Mesenchymal stem cell (in vitro differentiated cells and primary cell): ENCODE results near the gene STX4.

Source experiments
- DNase-seq: peaks from one replicate; pipeline ENCODE4 v3.0.0-alpha.2; 2013
- H2AFZ ChIP-seq: one replicate; pipeline ENCODE4 v1.6.1; 2013; ENCODE audit warnings: low read depth, mild to moderate bottlenecking, control low read depth, inconsistent platforms, low read length, moderate library complexity
- H2AK5ac ChIP-seq: 2 replicates; pipeline ENCODE4 v1.6.1; 2013; ENCODE audit warnings: low read length, moderate library complexity, mild to moderate bottlenecking, inconsistent platforms; ENCODE audit not compliant: severe bottlenecking
- H2BK120ac ChIP-seq: one replicate; pipeline ENCODE4 v1.6.1; 2013; ENCODE audit warnings: low read depth, mild to moderate bottlenecking, inconsistent platforms, low read length, moderate library complexity
- H2BK12ac ChIP-seq, 2 experiments: one replicate each; pipeline ENCODE4 v1.6.1; 2013; ENCODE audit warnings: inconsistent platforms in 2 of 2, low read length in 2 of 2, mild to moderate bottlenecking in 2 of 2, moderate library complexity in 2 of 2, control low read depth in 1 of 2
- H2BK15ac ChIP-seq: one replicate; pipeline ENCODE4 v1.6.1; 2013; ENCODE audit warnings: mild to moderate bottlenecking, low read depth, inconsistent platforms; ENCODE audit not compliant: poor library complexity, severe bottlenecking
- H2BK5ac ChIP-seq: 2 replicates; pipeline ENCODE4 v1.6.1; 2013; ENCODE audit warnings: low read depth, mild to moderate bottlenecking, low read length, control low read depth, inconsistent platforms; ENCODE audit not compliant: poor library complexity, severe bottlenecking
- H3K14ac ChIP-seq, 2 experiments: one replicate each; pipeline ENCODE4 v1.6.1; 2013; ENCODE audit warnings: inconsistent platforms in 2 of 2, low read length in 2 of 2, control low read depth in 1 of 2, mild to moderate bottlenecking in 1 of 2, moderate library complexity in 1 of 2
- H3K18ac ChIP-seq, 2 experiments: one replicate each; pipeline ENCODE4 v1.6.1; 2013; ENCODE audit warnings: inconsistent platforms in 2 of 2, low read length in 2 of 2, control low read depth in 1 of 2, low read depth in 1 of 2, mild to moderate bottlenecking in 1 of 2
- H3K23ac ChIP-seq, 2 experiments: one replicate each; pipeline ENCODE4 v1.6.1; 2013; ENCODE audit warnings: inconsistent platforms in 2 of 2, low read length in 2 of 2, mild to moderate bottlenecking in 2 of 2, moderate library complexity in 2 of 2, control low read depth in 1 of 2
- H3K27ac ChIP-seq: 2 replicates; pipeline ENCODE4 v1.5.1; 2013; ENCODE audit warnings: mild to moderate bottlenecking, moderate library complexity, low read length, control low read depth, inconsistent platforms; ENCODE audit not compliant: poor library complexity, severe bottlenecking
- H3K27me3 ChIP-seq, 2 experiments: 2 replicates each; pipeline versions ENCODE4 v1.6.1 to v1.7.0; 2013; ENCODE audit warnings: low read length in 2 of 2, mild to moderate bottlenecking in 2 of 2, moderate library complexity in 2 of 2, control low read depth in 1 of 2, inconsistent platforms in 1 of 2; ENCODE audit not compliant: control insufficient read depth in 1 of 2, insufficient read depth in 1 of 2
- H3K36me3 ChIP-seq, 2 experiments: 2 replicates each; pipeline versions ENCODE4 v1.6.1 to v1.7.0; 2013; ENCODE audit warnings: low read length in 2 of 2, control low read depth in 1 of 2, inconsistent platforms in 1 of 2, low read depth in 1 of 2, mild to moderate bottlenecking in 1 of 2; ENCODE audit not compliant: insufficient read depth in 2 of 2, control insufficient read depth in 1 of 2
- H3K4ac ChIP-seq, 2 experiments: one replicate each; pipeline ENCODE4 v1.6.1; 2013; ENCODE audit warnings: inconsistent platforms in 2 of 2, low read length in 2 of 2, mild to moderate bottlenecking in 2 of 2, moderate library complexity in 2 of 2, control low read depth in 1 of 2, low read depth in 1 of 2
- H3K4me1 ChIP-seq: 2 replicates; pipeline ENCODE4 v1.6.1; 2013; ENCODE audit warnings: low read depth, low read length, control low read depth; ENCODE audit not compliant: control insufficient read depth, insufficient read depth
- H3K4me2 ChIP-seq: 2 replicates; pipeline ENCODE4 v1.6.1; 2013; ENCODE audit warnings: low read length, mild to moderate bottlenecking, inconsistent platforms; ENCODE audit not compliant: poor library complexity, severe bottlenecking
- H3K4me3 ChIP-seq, 2 experiments: 2 replicates each; pipeline versions ENCODE4 v1.5.1 to v1.7.0; 2013; ENCODE audit warnings: low read length in 2 of 2, mild to moderate bottlenecking in 2 of 2, control low read depth in 1 of 2, low read depth in 1 of 2; ENCODE audit not compliant: insufficient read depth in 1 of 2
- H3K79me1 ChIP-seq: replicated peaks from 2 replicates; pipeline ENCODE4 v1.6.1; 2013; ENCODE audit warnings: mild to moderate bottlenecking, control low read depth, low read length, inconsistent platforms; ENCODE audit not compliant: poor library complexity, severe bottlenecking
- H3K9ac ChIP-seq: 2 replicates; pipeline ENCODE4 v1.7.0; 2013; ENCODE audit warnings: mild to moderate bottlenecking, low read length, moderate library complexity
- H3K9me3 ChIP-seq: 2 replicates; pipeline ENCODE4 v1.7.0; 2013; ENCODE audit warnings: mild to moderate bottlenecking, low read length; ENCODE audit not compliant: control insufficient read depth
- H4K8ac ChIP-seq: one replicate; pipeline ENCODE4 v1.6.1; 2013; ENCODE audit warnings: inconsistent platforms, mild to moderate bottlenecking, low read length, moderate library complexity
- H4K91ac ChIP-seq: one replicate; pipeline ENCODE4 v1.6.1; 2013; ENCODE audit warnings: mild to moderate bottlenecking, low read length, inconsistent platforms
- WGBS: methylation state at CpG from one replicate; pipeline ENCODE4 v1.1.7; 2013; ENCODE audit warnings: mixed read lengths; 5-methylcytosine and 5-hydroxymethylcytosine counted together

Gene STX4

DNA sequence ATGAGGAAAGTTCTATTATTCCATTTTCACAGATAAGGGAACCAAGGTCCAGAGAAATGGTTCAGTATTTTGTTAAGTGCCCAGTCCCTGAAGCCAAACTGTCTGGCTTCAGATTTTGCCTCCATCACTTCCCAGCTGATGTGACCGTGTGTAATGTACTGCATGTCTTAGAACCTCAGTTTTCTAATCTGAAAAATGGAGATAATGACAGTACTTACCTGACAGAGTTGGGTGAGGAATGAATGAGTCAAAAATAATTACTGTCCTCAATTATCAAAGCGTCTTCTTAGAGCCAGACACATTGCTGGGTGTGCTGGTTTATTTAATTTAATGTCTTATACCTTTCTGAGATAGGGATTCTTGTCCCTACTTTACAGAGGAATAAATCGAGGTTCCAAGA, 34.0 kb downstream of the STX4 start:
- H2BK12ac ChIP-seq: no peak overlapping the region
- H3K23ac ChIP-seq: no peak overlapping the region

DNA sequence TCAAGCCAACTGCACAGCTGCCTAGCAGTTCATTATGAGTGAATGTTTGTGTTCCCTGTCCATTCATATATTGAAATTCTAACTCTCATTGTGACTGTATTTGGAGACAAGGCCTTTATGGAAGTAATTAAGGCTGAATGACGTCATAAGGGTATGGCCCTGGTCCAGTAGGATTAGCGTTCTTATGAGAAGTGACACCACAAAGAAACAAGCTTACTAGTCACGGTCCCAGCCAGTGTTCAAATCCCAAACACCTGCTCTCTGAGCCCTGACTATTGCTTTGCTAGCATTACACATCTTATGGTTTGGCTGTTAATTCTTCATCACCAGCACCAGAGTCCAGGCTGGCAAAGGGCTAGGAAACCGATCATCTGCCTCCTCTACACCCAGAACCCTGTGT, 38.5 kb downstream of the STX4 start:
- Histone ChIP-seq H2BK15ac (no peak overlapping the region), H3K4ac (peak overlapping the region in 1 of 2 experiments; percentile 0), H2AK5ac (peak overlapping the region; percentile 20), H3K4me2 (peak overlapping the region; percentile 81), H3K36me3 (peaks cover 10 to 11% of the 10 kb centered on the region in 2 experiments), H2AFZ (no peak overlapping the region), H2BK5ac (no peak overlapping the region), H3K9ac (peak overlapping the region; percentile 94), H3K27ac (peak overlapping the region; percentile 68), H4K8ac (no peak overlapping the region), H3K9me3 (no peaks in the 10 kb centered on the region), H3K4me3 (peak overlapping the region in 1 of 2 experiments; percentile 87), H3K79me1 (peaks cover 16% of the 10 kb centered on the region), H3K18ac (no peak overlapping the region), H3K27me3 (no peaks in the 10 kb centered on the region), H2BK120ac (no peak overlapping the region), H3K4me1 (peaks cover 13% of the 10 kb centered on the region), H3K23ac (peak overlapping the region in 1 of 2 experiments; percentile 64), H4K91ac (no peak overlapping the region), H2BK12ac (no peak overlapping the region), H3K14ac (no peak overlapping the region)
- 60% methylated on average over 4 of the region's 4 CpGs for WGBS
- DNase-seq: peak; percentile 58

More for the DNA sequence above, 34.0 kb downstream of the STX4 start:
- peaks cover 18% of the 10 kb centered on the region for H3K79me1 ChIP-seq
- no peak overlapping the region for H4K8ac ChIP-seq
- no peak overlapping the region for H2BK15ac ChIP-seq
- H3K27ac ChIP-seq: no peak overlapping the region
- H2BK120ac ChIP-seq: no peak overlapping the region
- no peak for DNase-seq
- no peak overlapping the region for H2AFZ ChIP-seq
- H2BK5ac ChIP-seq: no peak overlapping the region
- H3K9ac ChIP-seq: no peak overlapping the region
- H3K36me3 ChIP-seq: peaks cover 12 to 18% of the 10 kb centered on the region in 2 experiments
- H2AK5ac ChIP-seq: no peak overlapping the region
- H3K27me3 ChIP-seq: no peaks in the 10 kb centered on the region
- no peak overlapping the region for H3K4me2 ChIP-seq
- H3K9me3 ChIP-seq: no peaks in the 10 kb centered on the region
- no peak overlapping the region for H3K18ac ChIP-seq
- no peak overlapping the region for H4K91ac ChIP-seq
- H3K4ac ChIP-seq: no peak overlapping the region
- no peak overlapping the region for H3K14ac ChIP-seq
- WGBS: 98% methylated on average over 3 of the region's 3 CpGs
- peaks cover 30% of the 10 kb centered on the region for H3K4me1 ChIP-seq
- no peak overlapping the region for H3K4me3 ChIP-seq

DNA sequence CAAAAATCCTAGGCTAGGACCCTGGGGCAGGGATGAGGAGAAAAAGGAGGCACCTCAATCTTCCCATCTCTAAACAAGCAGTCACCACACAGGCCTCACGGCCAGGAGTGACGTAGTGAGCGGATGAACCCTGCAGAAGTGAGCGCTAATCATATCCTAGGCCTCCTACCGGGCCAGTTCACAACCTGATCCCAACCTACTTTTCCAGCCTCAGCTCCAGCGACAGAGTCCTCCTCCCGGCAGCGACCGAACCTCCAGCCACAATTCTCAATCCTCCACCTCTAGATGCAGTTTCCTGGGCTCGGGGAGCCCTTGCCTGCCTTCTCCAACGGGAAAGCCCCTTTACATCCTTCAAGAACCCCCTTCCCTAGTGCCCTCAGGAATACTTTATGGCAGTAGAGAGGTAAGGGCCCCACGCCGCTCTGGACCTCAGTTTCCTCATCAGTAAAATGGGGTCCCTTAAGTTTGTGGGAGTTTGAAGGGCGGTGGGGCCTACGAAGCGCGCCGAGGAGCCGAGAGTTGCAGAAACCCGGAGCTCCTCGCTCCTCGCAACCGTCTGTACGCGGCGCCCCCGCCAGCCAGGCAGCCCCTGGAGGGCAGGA, 39.3 kb downstream of the STX4 start:
- Histone ChIP-seq H3K27me3 (no peaks in the 10 kb centered on the region), H2AK5ac (no peak overlapping the region), H3K4me2 (peak overlapping the region; percentile 81), H2BK120ac (peak overlapping the region; percentile 22), H2BK5ac (peak overlapping the region; percentile 22), H3K14ac (peak overlapping the region in 1 of 2 experiments; percentile 99), H4K91ac (peak overlapping the region; percentile 88), H2BK12ac (peak overlapping the region in 1 of 2 experiments; percentile 34), H3K4me3 (peak overlapping the region; percentile 82 to 87), H3K23ac (peak overlapping the region in 1 of 2 experiments; percentile 90), H3K79me1 (peaks cover 20% of the 10 kb centered on the region), H3K4ac (peak overlapping the region; percentile 69 to 99), H3K9me3 (no peaks in the 10 kb centered on the region), H3K9ac (peak overlapping the region; percentile 94), H2AFZ (peak overlapping the region; percentile 72), H3K18ac (peak overlapping the region; percentile 74 to 98), H3K36me3 (peaks cover 17 to 19% of the 10 kb centered on the region in 2 experiments), H3K27ac (peak overlapping the region; percentile 68), H2BK15ac (no peak overlapping the region), H3K4me1 (peaks cover 13% of the 10 kb centered on the region), H4K8ac (peak overlapping the region; percentile 91)
- peak; percentile 75 for DNase-seq
- WGBS: under 1% methylated on average over 27 of the region's 27 CpGs

DNA sequence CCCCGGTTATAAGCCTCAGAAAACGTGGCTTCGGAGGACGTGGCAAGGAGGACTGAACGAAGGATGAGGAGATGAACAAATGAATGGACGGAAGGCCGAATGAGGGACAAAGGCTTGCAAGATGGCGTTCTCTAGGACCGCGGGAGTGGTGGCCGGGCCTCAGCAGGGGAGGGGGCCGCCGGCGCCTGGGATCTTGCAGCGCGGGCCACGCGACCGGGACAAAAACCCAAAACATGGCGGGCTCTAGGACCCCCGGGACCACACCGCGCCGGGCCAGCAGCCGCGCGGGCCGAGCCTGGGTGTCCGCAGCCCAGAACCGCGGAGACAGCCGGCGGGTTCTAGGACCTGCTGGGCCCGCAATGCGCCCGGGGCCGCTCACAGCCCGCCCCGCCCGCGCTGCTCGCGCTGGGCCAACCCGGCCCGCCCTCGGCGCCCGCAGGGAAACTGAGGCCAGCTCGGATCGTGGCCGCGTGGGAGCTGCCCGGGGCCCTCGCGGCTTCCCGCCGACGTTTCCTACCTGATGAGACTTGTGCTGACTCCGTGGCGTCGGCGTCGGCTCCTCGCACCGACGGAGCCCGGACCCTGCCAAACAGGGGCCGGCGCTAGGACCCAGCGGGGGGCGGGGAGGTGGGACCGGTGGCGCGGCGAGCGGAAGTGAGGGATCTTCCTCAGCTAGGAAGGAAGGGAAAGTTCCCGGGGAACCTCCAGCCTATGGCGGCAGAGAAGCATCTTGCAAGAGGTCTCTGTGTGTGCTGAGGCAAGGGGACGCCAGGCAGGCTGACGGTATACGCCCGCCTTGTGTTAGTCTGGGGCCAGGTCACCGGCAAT, 40.0 kb downstream of the STX4 start:
- H3K9ac ChIP-seq: peak overlapping the region; percentile 94
- peak overlapping the region; percentile 92 for H2AFZ ChIP-seq
- H3K14ac ChIP-seq: peak overlapping the region; percentile 92 to 99
- H2BK15ac ChIP-seq: peak overlapping the region; percentile 91
- no peaks in the 10 kb centered on the region for H3K9me3 ChIP-seq
- DNase-seq: peak; percentile 95
- H3K79me1 ChIP-seq: peaks cover 24% of the 10 kb centered on the region
- peak overlapping the region; percentile 96 to 98 for H3K18ac ChIP-seq
- H2BK12ac ChIP-seq: no peak overlapping the region
- peak overlapping the region; percentile 70 for H2AK5ac ChIP-seq
- H3K4me2 ChIP-seq: peak overlapping the region; percentile 81
- H3K27ac ChIP-seq: peak overlapping the region; percentile 85
- H2BK120ac ChIP-seq: peak overlapping the region; percentile 87
- H3K4me3 ChIP-seq: peak overlapping the region; percentile 82 to 87
- peaks cover 10% of the 10 kb centered on the region for H3K4me1 ChIP-seq
- under 1% methylated on average over 72 of the region's 83 CpGs for WGBS
- peaks cover 25 to 26% of the 10 kb centered on the region in 2 experiments for H3K36me3 ChIP-seq
- H2BK5ac ChIP-seq: peak overlapping the region; percentile 92
- peak overlapping the region in 1 of 2 experiments; percentile 90 for H3K23ac ChIP-seq
- peak overlapping the region; percentile 98 to 99 for H3K4ac ChIP-seq
- H3K27me3 ChIP-seq: no peaks in the 10 kb centered on the region
- H4K91ac ChIP-seq: peak overlapping the region; percentile 91
- peak overlapping the region; percentile 92 for H4K8ac ChIP-seq
